Peyer's patch (tissue), 4 donors: Measurements from ENCODE around the gene PAEP. TPM values are rescaled to one million over a fixed set of nuclear protein-coding genes. Genes with fewer than 3 reads are reported as not detected.

ENCODE experiments used
- DNase-seq, 3 donors: peaks; one replicate each; pipeline ENCODE4 v3.0.0-alpha.2; 2017 to 2019
- H3K27ac ChIP-seq, 4 donors: fragments of 200-600 bp; sonication (generic); one replicate each; pipeline ENCODE4 v1.5.1; 2016 to 2019
- H3K27me3 ChIP-seq, 2 donors: fragments of 200-600 bp; sonication (generic); one replicate each; pipeline ENCODE4 v1.5.1; 2019
- H3K36me3 ChIP-seq, 3 donors: fragments of 200-600 bp; sonication (generic); one replicate each; pipeline ENCODE4 v1.5.1; 2016 to 2019
- H3K4me1 ChIP-seq, 4 donors: fragments of 200-600 bp; sonication (generic); one replicate each; pipeline ENCODE4 v1.5.1; 2016 to 2019
- H3K4me3 ChIP-seq, 4 donors: fragments of 200-600 bp; sonication (generic); 1 replicate in 3 of 4; 2 replicates in 1 of 4; pipeline ENCODE4 v1.5.1; 2016 to 2019; ENCODE audit warnings: mild to moderate bottlenecking in 1 of 4
- H3K9me3 ChIP-seq, 4 donors: fragments of 200-600 bp; sonication (generic); one replicate each; pipeline ENCODE4 v1.5.1; 2016 to 2019; ENCODE audit warnings: mild to moderate bottlenecking in 1 of 4
- CTCF ChIP-seq, 6 experiments: fragments of 450-650 bp in 4 of 6; fragments of 200-600 bp in 2 of 6; sonication (generic) in 1 of 6; IDR thresholded peaks; one replicate each; pipeline ENCODE4 v1.5.1; 2017 to 2019; ENCODE audit warnings: antibody characterized with exemption in 6 of 6, mild to moderate bottlenecking in 3 of 6, moderate library complexity in 1 of 6
- POLR2A ChIP-seq, 2 donors: fragments of 450-650 bp; IDR thresholded peaks; one replicate each; pipeline ENCODE4 v1.5.1; 2017; ENCODE audit warnings: antibody characterized with exemption in 2 of 2, mild to moderate bottlenecking in 2 of 2, moderate library complexity in 2 of 2
- total RNA-seq, 4 donors: library from RNA; depleted of rRNA; stranded (reverse); fragments of >200 nt; gene quantifications; one replicate each; pipeline ENCODE4 v1.1.0, GENCODE V29; 2016

PAEP gene
- total RNA-seq, 4 donors from 2014 or later = not detected

DNA sequence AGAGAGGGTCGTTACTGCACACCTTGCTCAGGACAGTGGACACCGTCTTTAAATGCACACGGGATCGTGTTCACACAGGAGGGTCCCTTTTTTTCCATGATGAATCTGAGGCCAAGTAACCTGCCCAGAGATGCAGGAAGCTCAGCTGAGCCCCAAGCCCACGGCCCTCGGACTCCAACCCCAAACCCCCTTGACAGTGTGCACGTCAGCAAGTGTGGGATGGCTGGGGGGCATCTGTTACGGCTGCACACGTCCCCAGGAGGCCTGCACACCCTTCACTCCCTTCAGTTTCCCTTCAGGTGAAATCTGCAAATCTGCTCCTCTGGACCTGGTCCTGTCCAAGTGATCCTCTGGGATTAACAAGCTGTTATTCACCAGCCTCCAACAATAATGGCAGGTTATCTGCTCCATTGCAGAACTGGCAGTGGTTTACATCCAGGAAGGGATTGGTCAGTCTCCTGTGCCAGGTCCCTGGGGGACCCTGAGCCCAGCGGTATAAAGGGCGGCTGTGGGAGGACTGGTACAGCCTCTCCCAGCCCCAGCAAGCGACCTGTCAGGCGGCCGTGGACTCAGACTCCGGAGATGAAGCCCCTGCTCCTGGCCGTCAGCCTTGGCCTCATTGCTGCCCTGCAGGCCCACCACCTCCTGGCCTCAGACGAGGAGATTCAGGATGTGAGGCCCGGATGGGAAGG, 40.5 kb upstream of the PAEP start, which contains the start of gene LCN1:
LCN1 (plus strand) TSS at position 525 of the 692 bp plus-strand sequence; CDS start at position 583, 58 bp downstream.
- Histone ChIP-seq H3K27ac (no peak within 1 kb of the TSS), H3K36me3 (no peaks in the 10 kb centered on the region), H3K4me1 (no peaks in the 10 kb centered on the region), H3K9me3 (no peaks in the 10 kb centered on the region), H3K4me3 (no peak within 1 kb of the TSS), H3K27me3 (no peaks in the 10 kb centered on the region)
- DNase-seq = no peak
- TF ChIP-seq POLR2A (IDR thresholded peaks at IDR 0.05) (no peak), CTCF (IDR thresholded peaks at IDR 0.05) (no peak)

- Histone ChIP-seq H3K27ac (no peak overlapping the region), H3K4me1 (no peaks in the 10 kb centered on the region), H3K4me3 (no peak overlapping the region), H3K27me3 (no peaks in the 10 kb centered on the region), H3K9me3 (no peaks in the 10 kb centered on the region), H3K36me3 (no peaks in the 10 kb centered on the region)
- no peak for DNase-seq
- TF ChIP-seq CTCF (IDR thresholded peaks at IDR 0.05) (no peak), POLR2A (IDR thresholded peaks at IDR 0.05) (no peak)
Observed at GRCh38 chr9:135521608-135522095, 39.9 kb upstream of the PAEP start.

DNA sequence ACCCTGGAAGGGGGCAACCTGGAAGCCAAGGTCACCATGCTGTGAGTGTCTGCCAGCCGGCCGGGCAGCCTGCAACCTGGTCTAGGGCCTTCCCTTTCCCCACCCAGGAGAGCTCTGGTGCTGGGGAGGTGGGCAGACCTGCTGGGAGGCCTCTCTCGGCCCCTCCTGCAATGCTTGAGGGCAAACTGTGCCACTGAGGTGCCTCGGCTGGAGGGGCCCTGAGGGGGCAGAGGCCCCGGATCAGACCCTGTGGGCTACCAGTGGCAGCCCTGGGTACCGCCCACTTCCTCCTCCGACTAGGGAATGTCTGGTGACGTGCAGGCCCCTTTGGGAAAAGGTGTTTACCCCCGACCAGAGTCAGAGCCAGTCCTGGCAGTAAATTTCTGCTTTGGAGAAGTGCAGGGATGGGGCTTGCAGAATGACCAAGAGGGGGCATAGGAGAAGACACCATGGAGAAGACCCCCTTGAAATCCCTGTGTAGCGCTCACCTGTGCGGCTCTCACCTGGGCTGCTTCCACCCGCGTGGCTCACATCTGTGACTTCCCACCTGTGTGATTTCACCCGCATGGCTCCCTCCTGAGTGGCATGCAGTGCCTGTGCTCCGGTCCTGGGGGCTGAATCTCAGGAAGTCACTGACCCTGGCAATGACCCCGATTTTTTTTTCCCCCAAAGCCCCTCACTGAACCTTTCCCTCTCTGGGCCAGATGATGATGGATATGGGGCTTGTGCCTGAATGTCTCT, 39.2 kb upstream of the PAEP start:
- no peaks in the 10 kb centered on the region for H3K27me3 ChIP-seq

DNA sequence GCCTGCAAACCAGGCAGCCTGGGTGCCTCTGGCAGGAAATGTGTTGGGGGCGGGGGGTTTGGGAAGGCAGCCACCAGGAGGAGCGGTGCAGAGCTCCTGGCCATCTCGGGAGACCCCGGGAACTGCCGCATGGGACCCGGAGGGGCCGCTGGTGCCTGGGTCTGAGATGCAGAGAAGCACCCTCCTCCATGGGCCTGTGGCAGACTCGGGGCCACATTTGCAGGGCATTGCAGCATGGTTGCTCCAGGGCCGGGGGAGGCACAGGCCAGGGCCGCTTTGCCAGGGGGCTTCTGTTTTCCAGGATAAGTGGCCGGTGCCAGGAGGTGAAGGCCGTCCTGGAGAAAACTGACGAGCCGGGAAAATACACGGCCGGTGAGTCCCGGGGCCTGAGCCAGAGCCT, 38.6 kb upstream of the PAEP start:
- H3K36me3 ChIP-seq = no peaks in the 10 kb centered on the region
- H3K4me1 ChIP-seq = no peaks in the 10 kb centered on the region
- H3K9me3 ChIP-seq = no peaks in the 10 kb centered on the region
- no peak for DNase-seq
- H3K27ac ChIP-seq = no peak overlapping the region
- no peak for TF ChIP-seq CTCF (IDR thresholded peaks at IDR 0.05)
- no peak for TF ChIP-seq POLR2A (IDR thresholded peaks at IDR 0.05)
- no peak overlapping the region for H3K4me3 ChIP-seq
- no peaks in the 10 kb centered on the region for H3K27me3 ChIP-seq

More for the DNA sequence above, 39.2 kb upstream of the PAEP start:
- H3K4me3 ChIP-seq = no peak overlapping the region
- no peak overlapping the region for H3K27ac ChIP-seq
- peak in 1 of 3 donors; percentile 15 for DNase-seq
- no peak for TF ChIP-seq POLR2A (IDR thresholded peaks at IDR 0.05)
- no peak for TF ChIP-seq CTCF (IDR thresholded peaks at IDR 0.05)
- H3K9me3 ChIP-seq = no peaks in the 10 kb centered on the region
- H3K4me1 ChIP-seq = no peaks in the 10 kb centered on the region
- H3K36me3 ChIP-seq = no peaks in the 10 kb centered on the region

DNA sequence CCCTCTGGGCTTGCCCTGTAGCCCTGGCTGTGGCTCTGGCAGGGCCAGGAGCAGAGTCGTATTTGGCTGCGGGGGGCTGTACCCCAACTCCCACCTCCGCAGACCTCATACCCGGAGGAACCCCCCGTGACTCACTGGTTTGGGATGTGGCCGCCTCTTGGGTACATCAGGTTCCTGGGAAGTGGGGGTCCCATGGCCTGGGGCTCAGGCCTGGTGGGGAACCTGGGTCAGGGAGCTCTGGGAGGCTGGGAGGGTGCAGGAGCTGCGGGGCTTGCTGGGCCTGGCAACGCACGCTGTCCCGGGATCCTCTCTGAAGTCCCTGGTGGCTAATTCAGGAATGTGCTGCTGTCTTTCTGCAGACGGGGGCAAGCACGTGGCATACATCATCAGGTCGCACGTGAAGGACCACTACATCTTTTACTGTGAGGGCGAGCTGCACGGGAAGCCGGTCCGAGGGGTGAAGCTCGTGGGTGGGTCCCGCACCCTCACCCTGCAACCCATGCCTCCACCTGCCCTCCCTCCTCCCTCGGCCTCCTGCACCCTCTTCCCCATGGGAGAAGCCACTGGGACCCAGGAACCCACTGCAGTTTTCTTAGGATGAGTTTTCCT, 37.9 kb upstream of the PAEP start:
- TF ChIP-seq CTCF (IDR thresholded peaks at IDR 0.05) (no peak), POLR2A (IDR thresholded peaks at IDR 0.05) (no peak)
- Histone ChIP-seq H3K4me1 (no peaks in the 10 kb centered on the region), H3K27ac (no peak overlapping the region), H3K9me3 (no peaks in the 10 kb centered on the region), H3K4me3 (no peak overlapping the region), H3K27me3 (no peaks in the 10 kb centered on the region), H3K36me3 (no peaks in the 10 kb centered on the region)
- DNase-seq = peak in 1 of 3 donors; percentile 15
